Nephron progenitor cell (in vitro differentiated cells): Measurements from ENCODE around the gene LONP2.

Experiments
- DNase-seq: peaks from one replicate; pipeline ENCODE4 v3.0.0; 2021
- H3K27ac Mint-ChIP-seq: 2 replicates; pipeline ENCODE4 v1.8.0; 2021; ENCODE audit warnings: mild to moderate bottlenecking, moderate library complexity, mixed read lengths
- H3K27me3 Mint-ChIP-seq: 2 replicates; pipeline ENCODE4 v1.8.0; 2021; ENCODE audit warnings: mild to moderate bottlenecking, low read depth, mixed read lengths; ENCODE audit not compliant: poor library complexity
- H3K36me3 Mint-ChIP-seq: 2 replicates; pipeline ENCODE4 v1.8.0; 2021; ENCODE audit warnings: low read depth, mixed read lengths
- H3K4me1 Mint-ChIP-seq: 2 replicates; pipeline ENCODE4 v1.8.0; 2021; ENCODE audit warnings: mixed read lengths
- H3K4me3 Mint-ChIP-seq: 2 replicates; pipeline ENCODE4 v1.8.0; 2021; ENCODE audit warnings: mild to moderate bottlenecking, moderate library complexity, mixed read lengths
- H3K9me3 Mint-ChIP-seq: 2 replicates; pipeline ENCODE4 v1.8.0; 2021; ENCODE audit warnings: mild to moderate bottlenecking, moderate library complexity, mixed read lengths
- CTCF ChIP-seq: fragments of 200-600 bp; sonication (generic); IDR thresholded peaks from 2 replicates; pipeline ENCODE4 v1.5.0; 2021; ENCODE audit warnings: antibody characterized with exemption

The LONP2 gene

GRCh38 chr16:48244080-48244862 lies at the start of gene LONP2:
Gene LONP2 (plus strand): TSS chr16:48244300. CDS start chr16:48244389, 89 bp downstream.
- H3K4me1 Mint-ChIP-seq = peaks cover 20% of the 10 kb centered on the region
- peak; percentile 76 for DNase-seq
- H3K27ac Mint-ChIP-seq = peak within 1 kb of the TSS; percentile 79
- H3K4me3 Mint-ChIP-seq = peak within 1 kb of the TSS; percentile 98
- peaks cover 26% of the 10 kb centered on the region for H3K9me3 Mint-ChIP-seq
- no peaks in the 10 kb centered on the region for H3K27me3 Mint-ChIP-seq
- no peak for TF ChIP-seq CTCF
- no peaks in the 10 kb centered on the region for H3K36me3 Mint-ChIP-seq

GRCh38 chr16:48194828-48195556 lies 49.1 kb upstream of the LONP2 start:
- no peak for DNase-seq
- no peak for TF ChIP-seq CTCF
- Mint-ChIP-seq H3K4me1 (peaks cover 1% of the 10 kb centered on the region), H3K36me3 (no peaks in the 10 kb centered on the region), H3K27me3 (peaks cover 13% of the 10 kb centered on the region), H3K9me3 (no peaks in the 10 kb centered on the region), H3K4me3 (no peak overlapping the region), H3K27ac (no peak overlapping the region)

GRCh38 chr16:48197294-48197693 lies 46.8 kb upstream of the LONP2 start:
- Mint-ChIP-seq H3K9me3 (no peaks in the 10 kb centered on the region), H3K36me3 (no peaks in the 10 kb centered on the region), H3K27me3 (peaks cover 8% of the 10 kb centered on the region), H3K27ac (no peak overlapping the region), H3K4me1 (peaks cover 7% of the 10 kb centered on the region), H3K4me3 (no peak overlapping the region)
- no peak for TF ChIP-seq CTCF
- DNase-seq = no peak

GRCh38 chr16:48201515-48202201 lies 42.4 kb upstream of the LONP2 start:
- Mint-ChIP-seq H3K4me1 (peaks cover 7% of the 10 kb centered on the region), H3K4me3 (no peak overlapping the region), H3K27me3 (peaks cover 15% of the 10 kb centered on the region), H3K36me3 (no peaks in the 10 kb centered on the region), H3K27ac (no peak overlapping the region), H3K9me3 (no peaks in the 10 kb centered on the region)
- TF ChIP-seq CTCF = no peak
- DNase-seq = no peak

- no peak for DNase-seq
- no peak overlapping the region for H3K4me3 Mint-ChIP-seq
- peaks cover 33% of the 10 kb centered on the region for H3K27me3 Mint-ChIP-seq
Observed at GRCh38 chr16:48203974-48204824, 39.9 kb upstream of the LONP2 start.

More at GRCh38 chr16:48203974-48204824, 39.9 kb upstream of the LONP2 start:
- TF ChIP-seq CTCF = no peak
- H3K4me1 Mint-ChIP-seq = peaks cover 7% of the 10 kb centered on the region
- H3K27ac Mint-ChIP-seq = no peak overlapping the region
- H3K9me3 Mint-ChIP-seq = no peaks in the 10 kb centered on the region
- no peaks in the 10 kb centered on the region for H3K36me3 Mint-ChIP-seq
